Measurements from ENCODE around the gene P3H1.

P3H1 gene

DNA sequence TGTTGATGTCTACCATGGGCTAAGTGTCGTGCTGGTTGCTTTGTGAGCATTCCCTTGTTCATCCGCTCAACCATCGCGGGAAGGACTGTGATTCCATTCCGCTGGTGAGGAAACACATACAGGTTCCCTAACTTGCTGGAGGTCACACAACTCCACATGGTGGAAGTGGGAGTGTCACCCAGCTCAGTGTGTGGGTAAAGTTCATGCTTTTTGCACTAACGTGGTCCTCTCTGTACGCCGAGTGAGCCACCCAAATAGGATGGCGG lies 22.7 kb downstream of the P3H1 start:
- no peak overlapping the region for H3K4me3 ChIP-seq (ENCODE audit: extremely low read depth, insufficient read depth, low read length, poor library complexity, severe bottlenecking)
- H3K36me3 ChIP-seq (ENCODE audit: control insufficient read depth, insufficient read depth, low read length): peaks cover 32% of the 10 kb centered on the region
- H3K27ac ChIP-seq (ENCODE audit: low read depth, low read length, severe bottlenecking): no peak overlapping the region
- no peaks in the 10 kb centered on the region for H3K9me3 ChIP-seq (ENCODE audit: control insufficient read depth, low read length)
- H3K4me1 ChIP-seq (ENCODE audit: control insufficient read depth, insufficient read depth, low read length, poor library complexity, severe bottlenecking): peaks cover 4% of the 10 kb centered on the region
- 94 to 100% methylated on average over 2 to 9 of the region's 9 CpGs for WGBS, 2 experiments (ENCODE audit: insufficient coverage in 2 of 2)

DNA sequence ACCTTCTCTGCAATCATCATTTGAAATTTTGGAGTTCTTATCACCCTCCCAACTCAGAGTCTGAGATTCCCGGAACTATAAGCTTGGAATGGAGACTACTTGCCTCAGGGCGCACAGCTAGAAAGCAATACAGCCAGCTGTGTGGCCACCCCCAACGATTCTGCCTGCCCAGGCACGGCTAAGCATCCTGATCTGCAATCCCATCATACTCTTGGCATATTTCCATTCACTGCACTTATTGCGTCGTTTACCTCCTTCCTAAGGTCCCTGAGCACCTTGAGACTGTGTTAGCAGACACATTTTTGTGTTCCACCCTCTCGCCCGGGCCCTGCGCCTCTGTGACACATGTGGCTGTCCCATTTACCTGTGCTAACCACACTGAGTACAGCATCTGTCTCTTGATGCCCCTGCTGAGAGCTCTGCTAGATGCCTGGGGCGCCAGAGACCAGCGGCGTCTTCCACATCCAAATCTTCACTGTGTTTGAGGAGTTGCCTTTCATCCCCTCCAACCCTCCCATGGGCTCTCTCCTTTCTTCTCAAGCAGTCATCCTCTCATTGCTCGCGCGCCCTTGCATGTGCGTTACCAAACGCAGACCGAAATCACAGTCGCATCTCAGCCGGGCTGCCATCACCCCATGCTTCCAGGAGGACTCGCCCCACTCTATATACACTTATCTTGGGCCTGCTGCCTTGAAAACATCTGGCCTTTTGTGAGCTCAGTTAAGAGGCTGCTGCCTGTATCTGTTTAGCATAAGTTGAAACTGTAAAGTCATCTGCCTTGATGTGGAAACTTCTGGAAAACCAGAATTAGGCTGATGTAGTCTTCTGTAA lies 23.3 kb downstream of the P3H1 start:
- Histone ChIP-seq H3K4me3 (ENCODE audit: extremely low read depth, insufficient read depth, low read length, poor library complexity, severe bottlenecking) (no peak overlapping the region), H3K27ac (ENCODE audit: low read depth, low read length, severe bottlenecking) (no peak overlapping the region), H3K4me1 (ENCODE audit: control insufficient read depth, insufficient read depth, low read length, poor library complexity, severe bottlenecking) (peaks cover 4% of the 10 kb centered on the region), H3K36me3 (ENCODE audit: control insufficient read depth, insufficient read depth, low read length) (peaks cover 26% of the 10 kb centered on the region), H3K9me3 (ENCODE audit: control insufficient read depth, low read length) (no peaks in the 10 kb centered on the region)
- 82 to 87% methylated on average over 20 of the region's 21 CpGs for WGBS, 2 experiments (ENCODE audit: insufficient coverage in 2 of 2)

- Histone ChIP-seq H3K36me3 (ENCODE audit: control insufficient read depth, insufficient read depth, low read length) (peaks cover 19% of the 10 kb centered on the region), H3K4me3 (ENCODE audit: extremely low read depth, insufficient read depth, low read length, poor library complexity, severe bottlenecking) (no peak overlapping the region), H3K27ac (ENCODE audit: low read depth, low read length, severe bottlenecking) (no peak overlapping the region), H3K4me1 (ENCODE audit: control insufficient read depth, insufficient read depth, low read length, poor library complexity, severe bottlenecking) (peaks cover 4% of the 10 kb centered on the region), H3K9me3 (ENCODE audit: control insufficient read depth, low read length) (no peaks in the 10 kb centered on the region)
- 91 to 96% methylated on average over 7 to 8 of the region's 9 CpGs for WGBS, 2 experiments (ENCODE audit: insufficient coverage in 2 of 2)
These were observed 24.1 kb downstream of the P3H1 start for GRCh38 chr1:42742617-42743316.

GRCh38 chr1:42742141-42742540 lies 24.7 kb downstream of the P3H1 start:
- Histone ChIP-seq H3K4me3 (ENCODE audit: extremely low read depth, insufficient read depth, low read length, poor library complexity, severe bottlenecking) (no peak overlapping the region), H3K36me3 (ENCODE audit: control insufficient read depth, insufficient read depth, low read length) (peaks cover 14% of the 10 kb centered on the region), H3K9me3 (ENCODE audit: control insufficient read depth, low read length) (no peaks in the 10 kb centered on the region), H3K27ac (ENCODE audit: low read depth, low read length, severe bottlenecking) (no peak overlapping the region), H3K4me1 (ENCODE audit: control insufficient read depth, insufficient read depth, low read length, poor library complexity, severe bottlenecking) (peaks cover 4% of the 10 kb centered on the region)
- WGBS, 2 experiments (ENCODE audit: insufficient coverage in 2 of 2): 88 to 100% methylated on average over 5 to 8 of the region's 8 CpGs

GRCh38 chr1:42741706-42742105 lies 25.1 kb downstream of the P3H1 start:
- Histone ChIP-seq H3K27ac (ENCODE audit: low read depth, low read length, severe bottlenecking) (no peak overlapping the region), H3K9me3 (ENCODE audit: control insufficient read depth, low read length) (no peaks in the 10 kb centered on the region), H3K36me3 (ENCODE audit: control insufficient read depth, insufficient read depth, low read length) (peaks cover 10% of the 10 kb centered on the region), H3K4me3 (ENCODE audit: extremely low read depth, insufficient read depth, low read length, poor library complexity, severe bottlenecking) (no peak overlapping the region), H3K4me1 (ENCODE audit: control insufficient read depth, insufficient read depth, low read length, poor library complexity, severe bottlenecking) (peaks cover 4% of the 10 kb centered on the region)
- WGBS, 2 experiments (ENCODE audit: insufficient coverage in 2 of 2): 95 to 97% methylated on average over 2 to 3 of the region's 4 CpGs

DNA sequence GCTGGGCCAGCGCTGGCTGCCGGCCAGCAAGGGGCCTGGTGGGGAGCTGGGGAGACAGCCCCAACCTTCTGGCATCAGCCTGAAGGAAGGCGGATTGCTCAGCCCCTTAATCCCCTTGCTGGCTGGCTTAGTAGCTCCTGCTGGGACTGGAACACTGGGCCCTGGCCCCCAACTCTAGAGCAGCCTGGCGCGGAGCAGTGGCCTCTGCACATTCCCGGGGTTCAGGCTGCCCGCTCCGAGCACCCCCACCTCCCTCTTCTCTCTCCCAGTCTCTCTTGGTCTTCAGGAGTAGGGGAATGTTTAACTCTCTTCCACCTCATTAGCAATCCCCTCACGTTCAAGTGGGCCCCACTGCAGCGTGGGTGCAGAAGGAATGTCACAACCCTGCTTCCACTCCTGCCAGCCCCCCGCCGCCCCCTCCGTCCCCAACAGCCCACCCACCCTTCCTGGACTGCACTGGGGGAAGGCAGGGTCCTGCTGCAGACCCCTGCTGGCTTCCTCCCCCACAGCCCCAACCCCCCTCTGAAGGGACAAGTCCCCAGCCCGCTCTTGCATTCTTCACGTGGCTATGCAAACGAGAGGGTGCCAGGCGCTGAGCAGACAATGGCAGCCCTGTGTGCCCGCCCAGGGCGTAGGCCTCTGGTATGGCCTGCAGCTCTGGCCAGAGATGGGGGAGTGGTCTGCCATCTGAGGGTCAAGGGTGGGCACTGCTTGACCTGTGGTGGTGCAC lies 25.8 kb downstream of the P3H1 start:
- Histone ChIP-seq H3K4me3 (ENCODE audit: extremely low read depth, insufficient read depth, low read length, poor library complexity, severe bottlenecking) (no peak overlapping the region), H3K9me3 (ENCODE audit: control insufficient read depth, low read length) (no peaks in the 10 kb centered on the region), H3K36me3 (ENCODE audit: control insufficient read depth, insufficient read depth, low read length) (peaks cover 3% of the 10 kb centered on the region), H3K27ac (ENCODE audit: low read depth, low read length, severe bottlenecking) (no peak overlapping the region), H3K4me1 (ENCODE audit: control insufficient read depth, insufficient read depth, low read length, poor library complexity, severe bottlenecking) (peaks cover 4% of the 10 kb centered on the region)
- 74 to 78% methylated on average over 8 to 12 of the region's 19 CpGs for WGBS, 2 experiments (ENCODE audit: insufficient coverage in 2 of 2)

DNA sequence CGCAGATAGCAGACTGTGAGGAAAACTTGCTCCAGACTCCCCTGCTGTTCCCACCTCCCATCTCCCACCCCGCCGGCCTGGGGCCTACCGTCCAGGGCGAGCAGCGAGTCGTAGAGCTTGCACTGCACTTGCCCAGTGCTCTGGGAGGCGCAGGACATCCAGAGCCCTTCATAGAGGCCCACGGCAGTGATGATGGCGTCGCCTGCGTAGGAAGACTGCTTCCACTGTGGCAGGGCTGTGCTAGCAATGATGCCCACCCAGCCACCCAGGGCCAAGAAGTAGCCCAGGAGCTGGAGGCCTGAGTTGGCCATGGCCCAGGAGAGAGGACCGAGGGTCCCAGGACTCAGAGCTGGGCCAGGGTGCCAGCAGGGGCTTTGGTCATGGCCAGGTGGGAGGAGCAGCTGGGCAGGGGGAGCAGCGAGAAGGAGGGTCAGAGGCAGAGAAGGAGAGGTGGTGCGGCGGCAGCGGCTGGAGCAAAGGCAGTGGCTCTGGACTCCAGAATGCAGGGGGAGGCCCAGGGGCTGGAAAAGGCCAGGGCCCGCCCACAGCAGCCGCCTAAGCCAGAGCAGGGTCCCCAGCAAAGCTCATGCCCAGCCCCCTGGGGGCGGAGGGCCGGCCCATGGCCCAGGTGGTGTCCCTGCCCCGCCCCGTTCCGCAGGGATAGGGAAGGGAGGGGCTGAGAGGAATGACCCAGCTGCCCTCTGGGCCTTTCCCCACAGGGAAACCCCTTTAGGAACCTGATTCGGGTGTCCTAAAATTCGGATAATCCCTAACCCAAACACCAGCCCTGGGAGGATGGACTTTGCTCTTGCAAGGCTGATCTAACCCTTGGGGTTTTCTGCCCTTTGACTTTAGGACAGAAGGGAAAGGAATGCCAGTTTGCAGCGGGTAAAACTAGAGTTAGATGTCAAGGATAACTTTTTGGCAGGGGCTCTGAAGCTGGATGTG lies 26.8 kb downstream of the P3H1 start, which contains the start of gene CLDN19:
CLDN19 (minus strand) TSS at position 484 of the 948 bp plus-strand sequence; CDS start at position 311, 173 bp downstream.
- H3K4me3 ChIP-seq (ENCODE audit: extremely low read depth, insufficient read depth, low read length, poor library complexity, severe bottlenecking): no peak within 1 kb of the TSS
- no peak within 1 kb of the TSS for H3K27ac ChIP-seq (ENCODE audit: low read depth, low read length, severe bottlenecking)
- peaks cover 6% of the 10 kb centered on the region for H3K4me1 ChIP-seq (ENCODE audit: control insufficient read depth, insufficient read depth, low read length, poor library complexity, severe bottlenecking)
- no peaks in the 10 kb centered on the region for H3K9me3 ChIP-seq (ENCODE audit: control insufficient read depth, low read length)
- WGBS, 2 experiments (ENCODE audit: insufficient coverage in 2 of 2): 55 to 56% methylated on average over 17 to 19 of the region's 27 CpGs
- no peaks in the 10 kb centered on the region for H3K36me3 ChIP-seq (ENCODE audit: control insufficient read depth, insufficient read depth, low read length)

DNA sequence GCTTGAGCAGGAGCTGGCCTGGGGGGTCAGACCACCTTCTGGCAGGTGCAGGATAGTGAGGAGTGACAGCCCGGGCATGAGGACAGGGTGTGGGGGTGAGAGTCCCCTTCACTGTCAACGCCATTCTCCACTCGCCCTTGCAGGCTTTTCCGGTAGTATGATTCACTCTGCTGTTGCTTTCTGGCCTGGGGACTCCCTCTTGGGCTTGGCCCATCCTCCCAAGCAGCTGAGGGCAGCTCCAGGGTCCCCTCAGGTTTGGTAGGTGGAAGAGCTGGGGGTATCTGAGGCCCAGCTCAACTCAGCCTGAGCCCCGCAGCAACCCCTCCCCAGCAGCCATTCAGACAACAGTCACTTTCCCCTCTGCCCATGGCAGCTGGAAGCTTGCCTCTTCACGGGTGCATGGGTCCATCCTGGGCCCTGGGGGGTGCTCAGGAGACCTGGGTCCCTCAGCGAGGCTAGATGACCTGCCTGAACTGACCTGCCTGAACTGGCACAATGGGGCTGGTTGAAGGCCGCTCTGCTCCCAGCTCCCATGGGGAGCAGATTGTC lies 28.1 kb downstream of the P3H1 start:
- Histone ChIP-seq H3K36me3 (ENCODE audit: control insufficient read depth, insufficient read depth, low read length) (no peaks in the 10 kb centered on the region), H3K27ac (ENCODE audit: low read depth, low read length, severe bottlenecking) (no peak overlapping the region), H3K9me3 (ENCODE audit: control insufficient read depth, low read length) (no peaks in the 10 kb centered on the region), H3K4me3 (ENCODE audit: extremely low read depth, insufficient read depth, low read length, poor library complexity, severe bottlenecking) (no peak overlapping the region), H3K4me1 (ENCODE audit: control insufficient read depth, insufficient read depth, low read length, poor library complexity, severe bottlenecking) (peaks cover 6% of the 10 kb centered on the region)
- 91 to 93% methylated on average over 7 to 8 of the region's 8 CpGs for WGBS, 2 experiments (ENCODE audit: insufficient coverage in 2 of 2)

GRCh38 chr1:42737986-42738677 lies 28.7 kb downstream of the P3H1 start:
- H3K27ac ChIP-seq (ENCODE audit: low read depth, low read length, severe bottlenecking): no peak overlapping the region
- no peak overlapping the region for H3K4me3 ChIP-seq (ENCODE audit: extremely low read depth, insufficient read depth, low read length, poor library complexity, severe bottlenecking)
- WGBS, 2 experiments (ENCODE audit: insufficient coverage in 2 of 2): 89 to 93% methylated on average over 12 to 18 of the region's 21 CpGs
- H3K4me1 ChIP-seq (ENCODE audit: control insufficient read depth, insufficient read depth, low read length, poor library complexity, severe bottlenecking): peaks cover 6% of the 10 kb centered on the region
- H3K36me3 ChIP-seq (ENCODE audit: control insufficient read depth, insufficient read depth, low read length): no peaks in the 10 kb centered on the region
- H3K9me3 ChIP-seq (ENCODE audit: control insufficient read depth, low read length): no peaks in the 10 kb centered on the region
